HG03175 (cell line): ENCODE data around the gene USP35.

Source experiments
- ATAC-seq: cut with Tn5 transposase; IDR thresholded peaks from one replicate; pipeline ENCODE4 v1.9.1; 2021; ENCODE audit warnings: mild to moderate bottlenecking, moderate library complexity; ENCODE audit not compliant: unreplicated experiment

USP35 gene

DNA sequence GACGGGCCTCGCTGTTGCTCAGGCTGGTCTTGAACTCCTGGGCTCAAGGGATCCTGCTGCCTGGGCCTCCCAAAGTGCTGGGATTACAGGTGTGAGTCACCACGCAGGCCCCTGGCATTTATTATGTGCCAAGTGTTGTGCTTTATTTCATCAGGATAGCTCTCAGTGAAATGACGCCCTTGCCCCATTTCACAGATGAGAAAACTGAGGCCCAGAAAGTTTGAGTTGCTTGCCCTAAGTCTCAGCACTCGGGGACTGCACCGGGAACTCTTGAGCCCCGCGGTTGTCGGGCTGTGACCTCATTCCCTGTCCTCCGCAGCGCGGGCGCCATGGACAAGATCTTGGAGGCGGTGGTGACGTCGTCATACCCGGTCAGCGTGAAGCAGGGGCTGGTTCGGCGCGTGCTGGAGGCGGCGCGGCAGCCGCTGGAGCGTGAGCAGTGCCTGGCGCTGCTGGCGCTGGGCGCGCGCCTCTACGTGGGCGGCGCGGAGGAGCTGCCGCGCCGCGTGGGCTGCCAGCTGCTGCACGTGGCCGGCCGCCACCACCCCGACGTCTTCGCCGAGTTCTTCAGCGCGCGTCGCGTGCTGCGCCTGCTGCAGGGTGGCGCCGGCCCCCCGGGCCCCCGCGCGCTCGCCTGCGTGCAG is 7.3 kb downstream of the USP35 start:
- no peak for ATAC-seq

DNA sequence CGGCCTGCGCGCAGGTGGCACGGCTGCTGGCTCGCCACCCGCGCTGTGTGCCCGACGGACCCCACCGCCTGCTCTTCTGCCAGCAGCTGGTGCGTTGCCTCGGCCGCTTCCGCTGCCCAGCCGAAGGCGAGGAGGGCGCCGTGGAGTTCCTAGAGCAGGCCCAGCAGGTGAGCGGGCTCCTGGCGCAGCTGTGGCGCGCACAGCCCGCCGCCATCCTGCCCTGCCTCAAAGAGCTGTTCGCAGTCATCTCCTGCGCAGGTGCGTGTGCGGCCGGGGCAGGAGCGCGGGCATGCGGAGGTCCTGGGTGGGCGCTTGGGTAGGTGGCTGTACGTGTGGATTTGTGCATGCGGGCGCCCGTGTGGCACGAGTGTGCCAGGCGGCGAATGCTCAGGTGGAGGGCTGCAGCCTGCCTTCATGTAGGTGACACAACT is 8.0 kb downstream of the USP35 start:
- no peak for ATAC-seq

DNA sequence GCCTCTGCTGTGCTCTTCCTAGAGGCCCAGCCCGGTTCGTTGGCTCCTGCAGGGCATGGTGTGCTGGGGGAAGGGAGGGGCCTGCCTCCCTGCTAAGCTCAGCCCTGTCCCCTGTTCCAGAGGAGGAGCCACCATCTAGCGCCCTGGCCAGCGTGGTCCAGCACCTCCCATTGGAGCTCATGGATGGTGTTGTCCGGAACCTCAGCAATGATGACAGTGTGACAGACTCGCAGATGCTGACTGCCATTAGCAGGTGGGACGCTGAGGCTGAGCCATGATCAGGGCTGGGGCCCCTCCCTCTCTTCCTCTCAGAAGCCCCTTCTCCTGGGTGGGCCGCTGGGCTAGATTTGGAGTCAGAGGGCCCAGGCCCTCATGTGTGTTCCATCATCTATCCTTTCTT is 9.1 kb downstream of the USP35 start:
- no peak for ATAC-seq

DNA sequence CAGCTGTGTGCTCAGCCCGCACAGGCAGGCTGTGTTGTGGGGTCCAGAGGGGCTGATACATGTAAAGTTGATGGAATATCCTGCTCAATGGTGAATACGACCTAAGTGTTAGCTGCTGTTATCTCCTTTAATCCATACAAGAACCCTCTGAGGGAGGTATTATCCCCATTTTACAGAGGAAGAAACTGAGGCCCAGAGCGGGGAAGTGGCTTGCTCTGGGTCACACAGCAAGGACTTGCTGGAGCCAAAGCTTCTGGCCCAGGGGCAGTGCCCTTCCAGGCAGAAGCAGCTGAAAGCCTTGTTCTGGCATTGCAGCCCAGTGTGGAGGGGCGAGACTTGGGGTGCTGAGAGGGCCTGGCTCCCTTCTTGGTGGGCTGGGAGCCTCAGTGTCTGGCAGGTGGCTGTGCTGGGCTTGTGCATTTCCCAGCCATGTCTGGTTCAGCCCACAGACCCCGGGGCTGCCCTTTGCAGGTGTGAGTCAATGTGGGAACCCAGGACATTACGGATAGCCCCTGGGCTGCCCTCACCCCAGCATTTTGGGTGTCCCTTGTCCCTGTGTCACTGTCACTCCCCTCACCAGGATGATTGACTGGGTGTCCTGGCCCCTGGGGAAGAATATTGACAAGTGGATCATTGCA is 10.4 kb downstream of the USP35 start:
- no peak for ATAC-seq

DNA sequence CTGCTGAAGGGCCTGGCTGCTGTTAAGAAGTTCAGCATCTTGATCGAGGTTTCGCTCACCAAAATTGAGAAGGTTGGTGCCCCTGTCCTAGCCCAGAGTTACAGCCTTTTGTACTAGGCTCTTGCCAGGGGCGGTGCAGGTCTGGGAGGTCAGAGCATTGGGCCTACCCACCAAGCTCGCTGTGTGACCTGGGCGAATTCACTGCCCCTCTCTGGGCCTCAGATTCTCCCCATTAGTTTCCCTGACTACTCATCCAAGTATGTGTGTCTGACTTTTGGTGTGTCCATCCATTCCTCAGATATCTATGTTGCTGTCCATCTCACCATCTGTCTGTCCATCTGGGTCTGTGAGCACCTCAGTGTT is 10.9 kb downstream of the USP35 start:
- ATAC-seq, result no peak

DNA sequence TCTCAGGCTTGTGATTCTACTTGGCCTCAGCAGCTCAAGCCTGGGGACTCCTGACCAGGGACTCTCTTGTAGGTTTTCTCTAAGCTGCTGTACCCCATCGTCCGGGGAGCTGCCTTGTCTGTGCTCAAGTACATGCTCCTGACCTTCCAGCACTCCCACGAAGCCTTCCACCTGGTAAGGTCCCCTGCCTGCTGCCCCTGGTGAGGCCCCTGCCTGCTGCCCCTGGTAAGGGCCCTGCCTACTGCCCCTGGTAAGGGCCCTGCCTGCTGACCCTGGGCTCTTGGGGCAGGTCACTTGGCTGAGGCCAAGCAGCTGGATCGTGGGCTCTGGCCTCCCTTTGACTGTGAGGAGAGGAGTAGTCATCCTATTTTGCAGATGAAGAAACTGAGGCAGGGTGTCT is 11.3 kb downstream of the USP35 start:
- no peak for ATAC-seq

DNA sequence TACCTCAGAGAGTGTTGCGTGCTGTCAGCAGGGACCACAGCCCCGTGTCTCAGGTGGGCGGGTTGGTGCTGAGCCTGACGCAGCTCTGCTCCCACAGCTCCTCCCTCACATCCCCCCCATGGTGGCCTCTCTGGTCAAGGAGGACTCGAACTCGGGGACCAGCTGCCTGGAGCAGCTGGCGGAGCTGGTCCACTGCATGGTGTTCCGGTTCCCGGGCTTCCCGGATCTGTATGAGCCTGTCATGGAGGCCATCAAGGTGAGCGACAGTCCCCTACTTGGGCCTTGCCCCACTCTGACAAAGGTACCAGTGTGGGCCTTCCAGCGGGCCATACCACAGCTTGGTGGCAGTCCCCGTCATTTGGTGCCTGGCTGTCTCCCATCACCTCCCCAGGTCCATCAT is 11.8 kb downstream of the USP35 start:
- ATAC-seq, result no peak

DNA sequence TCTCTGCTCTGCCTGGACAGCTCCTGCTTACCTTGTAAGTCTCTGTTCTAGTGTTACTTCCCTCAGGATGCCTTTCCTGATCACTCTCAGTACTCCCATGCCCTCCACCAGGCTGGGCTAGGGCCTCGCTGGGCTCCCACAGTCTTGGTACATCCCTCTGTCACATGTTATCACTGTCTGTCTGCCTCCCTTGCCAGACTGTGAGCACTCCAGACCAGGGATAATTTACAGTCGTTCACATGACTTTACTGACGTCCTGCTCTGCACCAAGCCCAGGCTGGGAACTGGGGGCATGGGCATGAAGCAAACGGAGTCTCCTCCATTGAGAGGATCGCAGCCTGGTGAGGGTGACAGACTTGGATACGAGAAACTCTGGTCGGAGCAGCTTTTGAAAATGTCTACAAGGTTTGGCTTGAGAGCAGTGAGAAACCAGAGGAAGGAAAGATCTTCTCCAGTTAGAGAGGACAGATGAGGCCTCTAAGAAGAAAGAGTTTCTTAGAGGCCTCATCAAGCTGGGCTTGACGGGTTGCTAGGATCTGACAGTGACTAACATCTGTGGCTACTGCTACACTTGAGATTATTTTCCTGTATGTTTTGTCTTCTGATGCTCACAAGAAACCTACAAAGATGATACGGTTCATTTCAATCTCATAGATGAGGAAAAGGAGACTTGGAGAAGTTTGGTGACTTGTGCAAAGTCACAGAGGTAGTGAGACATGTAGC is 12.5 kb downstream of the USP35 start:
- ATAC-seq, result no peak

DNA sequence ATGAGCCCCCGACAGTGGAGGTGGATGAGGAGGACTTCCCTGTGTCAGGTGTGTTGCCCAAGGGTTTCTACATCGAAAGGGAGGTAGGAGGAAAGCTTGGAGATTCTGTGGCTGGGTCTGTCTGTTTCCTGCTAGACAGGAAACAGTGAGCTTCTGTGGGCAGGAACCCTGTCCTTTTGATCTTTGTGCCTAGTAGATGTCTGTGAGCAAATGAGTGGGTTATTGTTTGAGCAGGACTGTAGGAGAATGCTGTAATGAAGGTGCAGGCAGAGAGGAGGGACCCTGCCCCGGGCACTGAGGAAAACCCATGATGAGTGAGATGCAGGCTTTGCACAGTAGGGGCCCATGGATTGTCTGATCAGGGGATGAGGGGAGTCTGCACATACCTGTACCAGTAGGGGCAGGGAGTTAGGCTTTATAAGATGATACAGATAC is 14.0 kb downstream of the USP35 start:
- ATAC-seq, result no peak

DNA sequence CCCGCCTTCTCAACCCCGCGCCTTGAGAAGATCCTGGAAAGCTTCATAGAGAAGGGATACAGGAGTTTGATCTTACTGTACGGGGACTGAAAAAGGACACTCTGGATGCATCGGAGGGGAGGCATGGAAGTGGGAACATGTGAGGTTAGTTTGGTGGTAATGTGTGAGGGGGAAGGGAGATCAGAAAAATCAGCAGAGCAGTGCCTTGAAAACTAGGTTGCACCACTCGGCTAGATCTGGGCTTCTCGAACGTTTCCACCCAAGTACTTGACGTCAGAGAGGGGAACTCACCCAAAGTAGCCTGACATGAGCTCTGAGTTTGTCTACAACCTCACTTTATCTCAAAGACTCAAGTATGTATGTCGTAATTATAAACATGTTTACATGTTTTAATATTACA is 14.5 kb downstream of the USP35 start:
- ATAC-seq, result no peak

DNA sequence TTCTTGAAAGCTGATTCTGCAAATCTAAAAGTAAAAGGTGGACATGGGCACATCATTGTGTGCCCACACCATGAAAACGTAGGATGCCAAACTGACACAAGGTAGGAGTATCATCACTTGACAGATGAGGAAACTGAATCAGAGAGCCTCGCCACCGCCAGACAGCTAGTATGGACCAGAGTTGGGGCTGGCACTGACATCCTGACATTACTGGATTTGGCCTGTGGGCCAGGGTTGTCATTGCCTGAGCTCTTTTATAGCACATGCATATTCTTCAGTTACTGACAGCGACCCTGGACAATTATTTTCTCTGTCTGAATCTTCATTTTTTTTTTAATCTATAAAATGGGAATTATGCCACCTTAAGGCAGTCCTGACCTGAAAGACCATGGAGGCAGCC is 16.5 kb downstream of the USP35 start:
- ATAC-seq, result no peak

DNA sequence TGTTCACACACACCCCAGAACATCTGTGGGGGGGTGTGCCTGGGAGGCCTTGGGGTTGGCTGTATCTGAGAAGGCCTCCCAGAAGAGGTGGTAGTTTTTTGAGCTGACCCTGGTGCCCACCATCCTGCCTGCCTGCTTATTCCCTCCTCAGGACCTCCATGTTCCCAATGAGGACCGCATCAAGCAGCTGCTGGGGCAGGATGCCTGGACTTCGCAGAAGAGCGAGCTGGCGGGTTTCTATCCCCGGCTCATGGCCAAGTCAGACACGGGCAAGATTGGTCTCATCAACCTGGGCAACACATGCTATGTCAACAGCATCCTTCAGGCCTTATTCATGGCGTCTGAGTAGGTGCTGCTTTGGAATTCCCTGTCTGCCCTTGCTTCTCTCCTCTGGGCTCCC is 17.0 kb downstream of the USP35 start:
- ATAC-seq, result no peak

DNA sequence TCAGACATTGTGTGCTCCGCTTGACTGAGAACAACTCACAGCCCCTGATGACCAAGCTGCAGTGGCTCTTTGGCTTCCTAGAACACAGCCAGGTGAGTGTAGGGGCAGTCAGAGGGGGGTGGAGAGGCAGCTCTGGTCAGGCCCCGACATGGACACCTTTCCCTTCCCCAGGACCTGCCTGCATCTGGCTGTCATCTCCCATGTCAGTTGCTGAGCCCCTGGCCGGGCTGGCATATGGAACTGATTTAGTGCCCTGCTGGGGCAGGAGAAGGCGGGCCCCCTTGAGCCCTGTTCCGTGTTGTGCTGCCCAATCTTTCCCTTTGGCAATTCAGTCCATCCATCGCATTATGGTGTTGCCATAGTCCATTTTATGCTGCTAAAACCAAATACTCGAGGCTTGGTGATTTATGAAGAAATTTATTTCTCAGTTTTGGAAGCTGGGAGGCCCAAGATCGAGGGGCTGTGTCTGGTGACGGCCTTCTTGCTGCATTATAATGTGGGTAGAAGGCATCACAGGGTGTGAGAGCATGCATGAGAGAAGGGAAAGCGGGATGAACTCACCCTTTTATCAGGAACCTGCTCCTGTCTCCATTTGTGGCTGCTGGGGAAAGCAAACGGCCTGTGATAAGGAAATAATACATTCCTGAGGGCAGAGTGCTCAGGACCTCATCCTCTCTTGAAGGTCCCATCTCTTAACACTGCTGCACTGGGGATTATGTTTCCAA is 19.0 kb downstream of the USP35 start:
- ATAC-seq, result no peak

DNA sequence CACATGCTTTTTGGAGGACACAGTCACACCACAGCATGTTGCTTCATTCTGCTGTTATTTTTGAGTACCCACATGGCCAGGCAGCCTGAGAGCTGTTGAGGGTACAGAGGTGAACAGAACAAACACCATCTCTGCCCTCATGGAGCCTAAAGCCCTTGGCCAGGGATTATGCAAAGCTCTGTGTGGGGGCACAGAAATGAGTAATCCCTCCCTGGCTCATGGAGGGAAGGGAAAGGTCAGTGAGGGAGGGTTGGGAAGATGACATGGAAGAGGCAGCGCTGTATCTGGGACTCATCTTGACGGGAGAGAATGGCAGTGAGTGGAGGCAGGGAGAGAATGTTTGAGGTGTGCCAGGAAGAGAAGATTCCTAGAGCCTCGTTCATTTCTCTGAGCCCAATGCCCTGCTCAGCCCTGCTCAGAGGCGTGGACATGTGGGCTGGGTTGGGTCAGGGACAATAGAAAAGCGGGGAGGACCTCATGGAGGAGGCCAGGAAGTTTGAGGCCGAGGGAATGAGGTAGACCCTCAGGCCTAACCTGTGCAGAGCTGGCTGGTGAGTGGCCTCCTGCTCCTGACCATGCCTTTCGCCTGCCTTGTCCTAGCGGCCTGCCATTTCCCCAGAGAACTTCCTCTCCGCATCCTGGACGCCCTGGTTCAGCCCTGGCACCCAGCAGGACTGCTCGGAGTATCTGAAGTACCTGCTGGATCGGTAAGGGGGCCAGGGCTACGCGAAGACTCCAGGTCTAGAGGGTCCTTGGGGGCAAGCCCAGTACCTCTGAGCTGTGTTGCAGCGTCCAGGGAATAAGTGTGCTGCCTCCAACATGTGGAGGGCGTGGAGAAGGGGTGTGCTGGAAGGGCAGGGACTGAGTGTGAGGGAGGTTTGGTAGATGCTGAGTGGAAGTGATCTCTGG is 19.8 kb downstream of the USP35 start:
- no peak for ATAC-seq

DNA sequence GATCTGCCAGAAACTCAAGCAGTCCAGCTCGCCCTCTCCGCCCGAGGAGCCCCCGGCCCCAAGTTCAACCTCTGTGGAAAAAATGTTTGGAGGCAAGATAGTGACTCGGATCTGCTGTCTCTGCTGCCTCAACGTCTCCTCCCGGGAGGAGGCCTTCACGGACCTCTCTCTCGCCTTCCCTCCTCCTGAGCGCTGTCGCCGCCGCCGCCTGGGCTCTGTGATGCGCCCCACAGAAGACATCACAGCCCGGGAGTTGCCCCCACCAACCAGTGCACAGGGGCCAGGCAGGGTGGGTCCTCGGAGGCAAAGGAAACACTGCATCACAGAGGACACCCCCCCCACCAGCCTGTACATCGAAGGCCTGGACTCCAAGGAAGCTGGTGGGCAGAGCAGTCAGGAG is 20.8 kb downstream of the USP35 start:
- no peak for ATAC-seq

DNA sequence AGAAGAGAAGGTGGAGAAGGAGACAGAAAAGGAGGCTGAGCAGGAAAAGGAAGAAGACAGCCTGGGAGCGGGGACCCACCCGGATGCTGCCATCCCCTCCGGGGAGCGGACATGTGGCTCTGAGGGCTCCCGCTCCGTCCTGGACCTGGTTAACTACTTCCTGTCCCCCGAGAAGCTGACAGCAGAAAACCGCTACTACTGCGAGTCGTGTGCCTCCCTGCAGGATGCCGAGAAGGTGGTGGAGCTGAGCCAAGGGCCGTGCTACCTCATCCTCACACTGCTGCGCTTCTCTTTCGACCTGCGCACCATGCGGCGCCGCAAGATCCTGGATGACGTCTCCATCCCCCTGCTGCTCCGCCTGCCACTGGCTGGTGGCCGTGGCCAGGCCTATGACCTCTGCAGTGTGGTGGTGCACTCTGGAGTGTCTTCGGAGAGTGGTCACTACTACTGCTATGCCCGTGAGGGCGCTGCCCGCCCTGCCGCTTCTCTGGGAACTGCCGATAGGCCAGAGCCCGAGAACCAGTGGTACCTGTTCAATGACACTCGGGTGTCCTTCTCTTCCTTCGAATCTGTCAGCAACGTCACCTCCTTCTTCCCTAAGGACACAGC is 21.4 kb downstream of the USP35 start:
- no peak for ATAC-seq

DNA sequence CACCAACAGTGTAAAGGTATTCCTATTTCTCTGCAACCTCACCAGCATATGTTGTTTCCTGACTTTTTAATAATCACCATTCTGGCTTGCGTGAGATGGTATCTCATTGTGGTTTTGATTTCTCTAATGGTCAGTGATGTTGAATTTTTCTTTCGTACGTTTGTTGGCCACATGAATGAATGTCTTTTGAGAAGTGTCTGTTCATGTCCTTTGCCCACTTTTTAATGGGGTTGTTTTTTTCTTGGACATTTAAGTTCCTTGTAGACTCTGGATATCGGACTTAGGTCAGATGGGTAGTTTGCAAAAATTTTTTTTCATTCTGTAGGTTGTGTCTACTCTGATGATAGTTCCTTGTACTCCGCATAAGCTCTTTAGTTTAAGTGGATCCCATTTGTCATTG is 22.8 kb downstream of the USP35 start:
- no peak for ATAC-seq

DNA sequence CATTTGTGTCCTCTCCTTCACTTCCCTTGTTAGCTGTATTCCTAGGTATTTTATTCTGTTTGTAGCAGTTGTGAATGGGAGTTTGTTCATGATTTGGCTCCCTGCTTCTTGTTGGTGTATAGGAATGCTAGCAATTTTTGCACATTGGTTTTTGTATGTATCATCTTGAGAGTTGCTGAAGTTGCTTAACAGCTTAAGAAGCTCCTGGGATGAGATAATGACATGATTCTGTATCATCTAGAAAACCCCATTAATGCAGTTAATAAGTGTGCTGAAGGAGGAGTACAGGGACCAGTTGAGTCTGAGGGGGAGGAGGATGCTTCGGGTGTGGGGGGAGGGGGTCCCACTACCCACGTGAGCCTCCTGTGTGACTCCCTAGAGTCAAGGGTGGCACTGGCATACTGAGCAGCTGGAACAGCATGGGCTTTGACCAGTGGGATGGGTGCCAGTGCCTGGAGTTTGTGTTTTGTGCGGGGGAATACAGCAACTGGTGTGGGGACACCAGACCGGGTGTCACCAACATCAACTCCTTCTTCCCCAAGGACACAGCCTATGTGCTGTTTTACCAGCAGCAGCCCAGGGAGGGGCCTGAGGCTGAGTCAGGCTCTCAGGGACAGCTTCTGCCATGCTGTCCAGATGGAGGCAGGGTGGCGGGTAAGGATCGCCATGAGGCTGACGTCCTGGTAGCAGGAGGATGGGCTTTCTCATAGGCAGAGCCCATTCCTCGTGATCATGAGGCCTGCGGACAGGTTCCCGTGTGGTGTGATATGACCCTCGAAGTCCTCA is 24.1 kb downstream of the USP35 start:
- ATAC-seq, result no peak

DNA sequence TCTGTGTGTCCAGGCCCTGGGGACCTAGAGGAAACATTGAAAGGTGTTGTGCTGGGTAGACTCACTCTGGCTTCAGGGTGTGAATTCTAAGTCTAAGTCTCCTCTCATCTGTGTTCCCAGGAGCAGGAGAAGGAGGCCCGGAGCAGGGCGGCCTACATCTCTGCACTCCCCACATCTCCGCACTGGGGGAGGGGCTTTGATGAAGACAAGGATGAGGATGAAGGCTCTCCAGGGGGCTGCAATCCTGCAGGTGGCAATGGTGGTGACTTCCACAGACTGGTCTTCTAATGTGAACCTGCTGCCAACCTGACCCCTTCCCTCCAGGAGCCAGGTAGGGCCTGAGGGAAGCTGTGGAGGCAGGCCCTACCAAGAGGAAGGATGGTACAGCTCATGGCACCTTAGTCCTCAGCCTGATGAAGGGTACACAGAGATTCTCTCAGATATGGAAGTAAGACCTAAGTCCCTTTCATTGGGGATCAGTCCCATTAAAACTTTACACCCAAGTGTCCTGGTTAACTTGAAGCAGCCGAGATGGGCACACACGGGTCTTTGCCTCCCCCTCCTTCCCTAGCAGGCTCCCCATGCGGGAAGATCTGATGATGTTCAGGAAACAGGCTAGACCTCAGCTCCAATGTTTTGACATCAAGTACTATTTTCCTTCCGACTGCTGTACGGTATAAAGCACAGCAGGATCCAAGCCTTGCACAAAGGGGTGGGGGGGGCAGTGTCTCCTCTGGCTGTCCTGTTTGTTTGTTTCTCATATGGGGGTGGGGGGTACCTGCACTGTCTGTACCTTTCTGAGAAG is 25.0 kb downstream of the USP35 start:
- no peak for ATAC-seq
